ENCODE results near the gene SORCS1. TPM values are rescaled to one million over a fixed set of nuclear protein-coding genes. Genes with fewer than 3 reads are reported as not detected.

Gene SORCS1
- polyA plus RNA-seq, 1 of the 3 experiments (the other 2 are of a cell fraction), result 0.66 TPM

DNA sequence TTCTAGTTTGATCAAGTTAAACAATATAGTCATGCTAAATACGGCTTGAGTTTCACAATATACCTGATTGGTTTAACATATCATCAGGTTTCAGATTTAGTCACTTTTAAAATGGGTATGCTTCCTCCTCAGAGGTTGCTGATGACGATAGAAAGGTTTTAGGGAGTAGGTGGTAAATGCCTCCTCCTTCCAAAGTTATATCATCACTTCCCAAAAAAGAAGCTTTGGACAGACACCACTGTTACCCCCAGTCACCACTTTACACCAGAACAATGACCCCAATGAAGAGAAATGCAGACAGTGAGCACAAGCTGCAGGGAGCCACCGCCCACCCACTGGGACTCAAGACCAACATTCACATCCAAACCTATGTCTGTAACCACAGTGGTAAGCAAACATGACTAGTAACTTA lies 244.6 kb downstream of the SORCS1 start:
- WGBS (ENCODE audit: low lambda C conversion rate), result 28% methylated on average over 3 of the region's 3 CpGs
- DNase-seq, result no peak
- no peaks in the 10 kb centered on the region for H3F3A ChIP-seq (replicated peaks; ENCODE audit: insufficient read depth)
- ChIA-PET POLR2A (no interaction called here), CTCF (no interaction called here)
- H2AFZ ChIP-seq (ENCODE audit: low read depth), result no peak overlapping the region
- H4K20me1 ChIP-seq (ENCODE audit: insufficient read depth), result no peaks in the 10 kb centered on the region
- TF ChIP-seq CHD2 (IDR thresholded peaks at IDR 0.05; ENCODE audit: low read length, partially characterized antibody) (no peak), FOSL2 (IDR thresholded peaks at IDR 0.05; ENCODE audit: borderline replicate concordance, low read depth) (no peak), ELF1 (IDR thresholded peaks at IDR 0.05) (no peak), FOXJ3 (CRISPR knock-in tag; IDR thresholded peaks at IDR 0.05) (no peak), POLR2AphosphoS5 (IDR thresholded peaks at IDR 0.05; ENCODE audit: low read depth, low read length) (no peak), TCF12 (IDR thresholded peaks at IDR 0.05) (no peak), FOXM1 (IDR thresholded peaks at IDR 0.05; ENCODE audit: low read depth) (no peak), RCOR1 (IDR thresholded peaks at IDR 0.05; ENCODE audit: low read length) (no peak), EP300 (IDR thresholded peaks at IDR 0.05; ENCODE audit: borderline replicate concordance in 1 of 2, low read depth in 1 of 2, low read length in 1 of 2) (no peak), TEAD4 (IDR thresholded peaks at IDR 0.05; ENCODE audit: borderline replicate concordance, insufficient read depth) (no peak)
- TF ChIP-seq, protein P1, sequence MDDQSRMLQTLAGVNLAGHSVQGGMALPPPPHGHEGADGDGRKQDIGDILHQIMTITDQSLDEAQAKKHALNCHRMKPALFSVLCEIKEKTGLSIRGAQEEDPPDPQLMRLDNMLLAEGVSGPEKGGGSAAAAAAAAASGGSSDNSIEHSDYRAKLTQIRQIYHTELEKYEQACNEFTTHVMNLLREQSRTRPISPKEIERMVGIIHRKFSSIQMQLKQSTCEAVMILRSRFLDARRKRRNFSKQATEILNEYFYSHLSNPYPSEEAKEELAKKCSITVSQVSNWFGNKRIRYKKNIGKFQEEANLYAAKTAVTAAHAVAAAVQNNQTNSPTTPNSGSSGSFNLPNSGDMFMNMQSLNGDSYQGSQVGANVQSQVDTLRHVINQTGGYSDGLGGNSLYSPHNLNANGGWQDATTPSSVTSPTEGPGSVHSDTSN (IDR thresholded peaks at IDR 0.05), result no peak
- TF ChIP-seq, protein P2, sequence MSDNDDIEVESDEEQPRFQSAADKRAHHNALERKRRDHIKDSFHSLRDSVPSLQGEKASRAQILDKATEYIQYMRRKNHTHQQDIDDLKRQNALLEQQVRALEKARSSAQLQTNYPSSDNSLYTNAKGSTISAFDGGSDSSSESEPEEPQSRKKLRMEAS (IDR thresholded peaks at IDR 0.05; ENCODE audit: low read depth), result no peak
- TF ChIP-seq, protein P3, sequence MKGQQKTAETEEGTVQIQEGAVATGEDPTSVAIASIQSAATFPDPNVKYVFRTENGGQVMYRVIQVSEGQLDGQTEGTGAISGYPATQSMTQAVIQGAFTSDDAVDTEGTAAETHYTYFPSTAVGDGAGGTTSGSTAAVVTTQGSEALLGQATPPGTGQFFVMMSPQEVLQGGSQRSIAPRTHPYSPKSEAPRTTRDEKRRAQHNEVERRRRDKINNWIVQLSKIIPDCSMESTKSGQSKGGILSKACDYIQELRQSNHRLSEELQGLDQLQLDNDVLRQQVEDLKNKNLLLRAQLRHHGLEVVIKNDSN (IDR thresholded peaks at IDR 0.05; ENCODE audit: borderline replicate concordance, low read depth), result no peak
- TF ChIP-seq, protein P4, sequence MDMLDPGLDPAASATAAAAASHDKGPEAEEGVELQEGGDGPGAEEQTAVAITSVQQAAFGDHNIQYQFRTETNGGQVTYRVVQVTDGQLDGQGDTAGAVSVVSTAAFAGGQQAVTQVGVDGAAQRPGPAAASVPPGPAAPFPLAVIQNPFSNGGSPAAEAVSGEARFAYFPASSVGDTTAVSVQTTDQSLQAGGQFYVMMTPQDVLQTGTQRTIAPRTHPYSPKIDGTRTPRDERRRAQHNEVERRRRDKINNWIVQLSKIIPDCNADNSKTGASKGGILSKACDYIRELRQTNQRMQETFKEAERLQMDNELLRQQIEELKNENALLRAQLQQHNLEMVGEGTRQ (IDR thresholded peaks at IDR 0.05; ENCODE audit: borderline replicate concordance, low read depth, low read length), result no peak
- TF ChIP-seq, protein P5, sequence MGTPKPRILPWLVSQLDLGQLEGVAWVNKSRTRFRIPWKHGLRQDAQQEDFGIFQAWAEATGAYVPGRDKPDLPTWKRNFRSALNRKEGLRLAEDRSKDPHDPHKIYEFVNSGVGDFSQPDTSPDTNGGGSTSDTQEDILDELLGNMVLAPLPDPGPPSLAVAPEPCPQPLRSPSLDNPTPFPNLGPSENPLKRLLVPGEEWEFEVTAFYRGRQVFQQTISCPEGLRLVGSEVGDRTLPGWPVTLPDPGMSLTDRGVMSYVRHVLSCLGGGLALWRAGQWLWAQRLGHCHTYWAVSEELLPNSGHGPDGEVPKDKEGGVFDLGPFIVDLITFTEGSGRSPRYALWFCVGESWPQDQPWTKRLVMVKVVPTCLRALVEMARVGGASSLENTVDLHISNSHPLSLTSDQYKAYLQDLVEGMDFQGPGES (IDR thresholded peaks at IDR 0.05; ENCODE audit: low read depth, low read length), result no peak
- TF ChIP-seq, protein P6, sequence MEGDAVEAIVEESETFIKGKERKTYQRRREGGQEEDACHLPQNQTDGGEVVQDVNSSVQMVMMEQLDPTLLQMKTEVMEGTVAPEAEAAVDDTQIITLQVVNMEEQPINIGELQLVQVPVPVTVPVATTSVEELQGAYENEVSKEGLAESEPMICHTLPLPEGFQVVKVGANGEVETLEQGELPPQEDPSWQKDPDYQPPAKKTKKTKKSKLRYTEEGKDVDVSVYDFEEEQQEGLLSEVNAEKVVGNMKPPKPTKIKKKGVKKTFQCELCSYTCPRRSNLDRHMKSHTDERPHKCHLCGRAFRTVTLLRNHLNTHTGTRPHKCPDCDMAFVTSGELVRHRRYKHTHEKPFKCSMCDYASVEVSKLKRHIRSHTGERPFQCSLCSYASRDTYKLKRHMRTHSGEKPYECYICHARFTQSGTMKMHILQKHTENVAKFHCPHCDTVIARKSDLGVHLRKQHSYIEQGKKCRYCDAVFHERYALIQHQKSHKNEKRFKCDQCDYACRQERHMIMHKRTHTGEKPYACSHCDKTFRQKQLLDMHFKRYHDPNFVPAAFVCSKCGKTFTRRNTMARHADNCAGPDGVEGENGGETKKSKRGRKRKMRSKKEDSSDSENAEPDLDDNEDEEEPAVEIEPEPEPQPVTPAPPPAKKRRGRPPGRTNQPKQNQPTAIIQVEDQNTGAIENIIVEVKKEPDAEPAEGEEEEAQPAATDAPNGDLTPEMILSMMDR (IDR thresholded peaks at IDR 0.05), result no peak
- no peaks in the 10 kb centered on the region for H3K9me3 ChIP-seq
- H3K9ac ChIP-seq, result no peak overlapping the region
- H3K27ac ChIP-seq (ENCODE audit: low read depth in 2 of 2, low read length in 1 of 2), result no peak overlapping the region
- H3K4me2 ChIP-seq, result no peak overlapping the region
- no peaks in the 10 kb centered on the region for H3K79me2 ChIP-seq (ENCODE audit: insufficient read depth)
- no peaks in the 10 kb centered on the region for H3K36me3 ChIP-seq (replicated peaks in 1 of 2; ENCODE audit: control insufficient read depth in 1 of 2, insufficient read depth in 2 of 2, low read length in 1 of 2)
- H3K27me3 ChIP-seq (ENCODE audit: insufficient read depth), result no peaks in the 10 kb centered on the region
- no peak overlapping the region for H3K4me3 ChIP-seq (ENCODE audit: low read depth in 2 of 2, low read length in 1 of 2)
- H3K4me1 ChIP-seq (ENCODE audit: control insufficient read depth in 1 of 2, insufficient read depth in 2 of 2, low read depth in 1 of 2, low read length in 1 of 2), result peaks cover 0 to 19% of the 10 kb centered on the region in 2 experiments; a peak in 2 of 4 replicates
- H3K9me2 ChIP-seq, result no peaks in the 10 kb centered on the region
